ENCODE results near the gene SLIT3.

The SLIT3 gene

GRCh38 chr5:169288066-169288930 is 12.6 kb downstream of the SLIT3 start:
- no peak overlapping the region for H3K27ac Mint-ChIP-seq
- no peaks in the 10 kb centered on the region for H3K36me3 Mint-ChIP-seq
- no peaks in the 10 kb centered on the region for H3K9me3 Mint-ChIP-seq
- no peaks in the 10 kb centered on the region for H3K4me1 Mint-ChIP-seq
- ATAC-seq = no peak
- H3K27me3 Mint-ChIP-seq = no peaks in the 10 kb centered on the region
- H3K4me3 Mint-ChIP-seq = no peak overlapping the region

GRCh38 chr5:169287529-169287928 is 13.4 kb downstream of the SLIT3 start:
- Mint-ChIP-seq H3K27ac (no peak overlapping the region), H3K36me3 (no peaks in the 10 kb centered on the region), H3K4me1 (no peaks in the 10 kb centered on the region), H3K4me3 (no peak overlapping the region), H3K9me3 (no peaks in the 10 kb centered on the region), H3K27me3 (no peaks in the 10 kb centered on the region)
- no peak for ATAC-seq

- Mint-ChIP-seq H3K36me3 (no peaks in the 10 kb centered on the region), H3K27me3 (no peaks in the 10 kb centered on the region), H3K4me1 (no peaks in the 10 kb centered on the region), H3K9me3 (no peaks in the 10 kb centered on the region), H3K27ac (no peak overlapping the region), H3K4me3 (no peak overlapping the region)
- ATAC-seq = no peak
Measured at GRCh38 chr5:169286572-169287300, 14.2 kb downstream of the SLIT3 start.

- Mint-ChIP-seq H3K4me1 (no peaks in the 10 kb centered on the region), H3K27ac (no peak overlapping the region), H3K4me3 (no peak overlapping the region), H3K9me3 (no peaks in the 10 kb centered on the region), H3K27me3 (no peaks in the 10 kb centered on the region), H3K36me3 (no peaks in the 10 kb centered on the region)
- no peak for ATAC-seq
Measured at GRCh38 chr5:169283887-169284286, 17.1 kb downstream of the SLIT3 start.

GRCh38 chr5:169281625-169282024 is 19.3 kb downstream of the SLIT3 start:
- no peak for ATAC-seq
- Mint-ChIP-seq H3K4me3 (no peak overlapping the region), H3K9me3 (no peaks in the 10 kb centered on the region), H3K27me3 (no peaks in the 10 kb centered on the region), H3K36me3 (no peaks in the 10 kb centered on the region), H3K4me1 (no peaks in the 10 kb centered on the region), H3K27ac (no peak overlapping the region)

- no peak for ATAC-seq
- Mint-ChIP-seq H3K4me3 (no peak overlapping the region), H3K4me1 (no peaks in the 10 kb centered on the region), H3K27me3 (no peaks in the 10 kb centered on the region), H3K9me3 (no peaks in the 10 kb centered on the region), H3K27ac (no peak overlapping the region), H3K36me3 (no peaks in the 10 kb centered on the region)
Measured at GRCh38 chr5:169280696-169281095, 20.2 kb downstream of the SLIT3 start.

GRCh38 chr5:169280286-169280685 is 20.7 kb downstream of the SLIT3 start:
- no peak for ATAC-seq
- no peak overlapping the region for H3K4me3 Mint-ChIP-seq
- no peaks in the 10 kb centered on the region for H3K36me3 Mint-ChIP-seq
- no peaks in the 10 kb centered on the region for H3K4me1 Mint-ChIP-seq
- H3K9me3 Mint-ChIP-seq = no peaks in the 10 kb centered on the region
- no peaks in the 10 kb centered on the region for H3K27me3 Mint-ChIP-seq
- no peak overlapping the region for H3K27ac Mint-ChIP-seq

- Mint-ChIP-seq H3K4me1 (no peaks in the 10 kb centered on the region), H3K27ac (no peak overlapping the region), H3K9me3 (no peaks in the 10 kb centered on the region), H3K4me3 (no peak overlapping the region), H3K27me3 (no peaks in the 10 kb centered on the region), H3K36me3 (no peaks in the 10 kb centered on the region)
- ATAC-seq = no peak
Measured at GRCh38 chr5:169279125-169279524, 21.8 kb downstream of the SLIT3 start.

GRCh38 chr5:169273881-169274280 is 27.1 kb downstream of the SLIT3 start:
- ATAC-seq = no peak
- H3K27ac Mint-ChIP-seq = no peak overlapping the region
- no peaks in the 10 kb centered on the region for H3K36me3 Mint-ChIP-seq
- no peaks in the 10 kb centered on the region for H3K9me3 Mint-ChIP-seq
- H3K27me3 Mint-ChIP-seq = no peaks in the 10 kb centered on the region
- no peaks in the 10 kb centered on the region for H3K4me1 Mint-ChIP-seq
- no peak overlapping the region for H3K4me3 Mint-ChIP-seq

GRCh38 chr5:169273451-169273850 is 27.5 kb downstream of the SLIT3 start:
- ATAC-seq = no peak
- Mint-ChIP-seq H3K4me3 (no peak overlapping the region), H3K27me3 (no peaks in the 10 kb centered on the region), H3K4me1 (no peaks in the 10 kb centered on the region), H3K9me3 (no peaks in the 10 kb centered on the region), H3K36me3 (no peaks in the 10 kb centered on the region), H3K27ac (no peak overlapping the region)

- Mint-ChIP-seq H3K27ac (no peak overlapping the region), H3K27me3 (no peaks in the 10 kb centered on the region), H3K4me1 (no peaks in the 10 kb centered on the region), H3K36me3 (no peaks in the 10 kb centered on the region), H3K4me3 (no peak overlapping the region), H3K9me3 (no peaks in the 10 kb centered on the region)
- ATAC-seq = no peak
Measured at GRCh38 chr5:169272731-169273427, 28.1 kb downstream of the SLIT3 start.

- Mint-ChIP-seq H3K27ac (no peak overlapping the region), H3K9me3 (no peaks in the 10 kb centered on the region), H3K36me3 (no peaks in the 10 kb centered on the region), H3K27me3 (no peaks in the 10 kb centered on the region), H3K4me3 (no peak overlapping the region), H3K4me1 (no peaks in the 10 kb centered on the region)
- no peak for ATAC-seq
Measured at GRCh38 chr5:169272111-169272510, 28.8 kb downstream of the SLIT3 start.

- Mint-ChIP-seq H3K27me3 (no peaks in the 10 kb centered on the region), H3K27ac (no peak overlapping the region), H3K4me1 (no peaks in the 10 kb centered on the region), H3K9me3 (no peaks in the 10 kb centered on the region), H3K36me3 (no peaks in the 10 kb centered on the region), H3K4me3 (no peak overlapping the region)
- no peak for ATAC-seq
Measured at GRCh38 chr5:169270827-169271226, 30.1 kb downstream of the SLIT3 start.

- no peak overlapping the region for H3K4me3 Mint-ChIP-seq
- no peak overlapping the region for H3K27ac Mint-ChIP-seq
- H3K9me3 Mint-ChIP-seq = no peaks in the 10 kb centered on the region
- no peak for ATAC-seq
- H3K4me1 Mint-ChIP-seq = no peaks in the 10 kb centered on the region
- no peaks in the 10 kb centered on the region for H3K36me3 Mint-ChIP-seq
- H3K27me3 Mint-ChIP-seq = peaks cover 9% of the 10 kb centered on the region
Measured at GRCh38 chr5:169268019-169268418, 32.9 kb downstream of the SLIT3 start.

- Mint-ChIP-seq H3K9me3 (no peaks in the 10 kb centered on the region), H3K36me3 (no peaks in the 10 kb centered on the region), H3K27ac (no peak overlapping the region), H3K27me3 (peaks cover 25% of the 10 kb centered on the region), H3K4me3 (no peak overlapping the region), H3K4me1 (no peaks in the 10 kb centered on the region)
- no peak for ATAC-seq
Measured at GRCh38 chr5:169265888-169266287, 35.1 kb downstream of the SLIT3 start.

Data from stimulated activated memory B cell treated with anti-CD40 and anti-IgM and Interleukin-4, amounts not matched to agents 10 μg/mL and 1 μg/mL and 100 μg/mL, for 72 hours (primary cell).